Vagina (tissue), 2 donors: ENCODE results near the gene CAMKK1.

ENCODE experiments used
- POLR2A ChIP-seq, 2 donors: fragments of 450-650 bp; IDR thresholded peaks; one replicate each; pipeline ENCODE4 v1.6.1; 2017; ENCODE audit warnings: antibody characterized with exemption in 2 of 2, mild to moderate bottlenecking in 2 of 2, moderate library complexity in 2 of 2
- POLR2AphosphoS5 ChIP-seq, 2 donors: sonication (generic); formaldehyde crosslinking; IDR thresholded peaks; one replicate each; pipeline ENCODE4 v1.9.0; 2017; ENCODE audit warnings: antibody characterized with exemption in 2 of 2, mild to moderate bottlenecking in 2 of 2, low read depth in 1 of 2; ENCODE audit not compliant: insufficient read depth in 1 of 2
- TF ChIP-seq, protein P1 (sequence below), 3 experiments: fragments of 450-650 bp in 2 of 3; fragments of 200-600 bp in 1 of 3; sonication (generic) in 1 of 3; IDR thresholded peaks; one replicate each; pipeline ENCODE4 v1.5.1; 2017 to 2019; ENCODE audit warnings: antibody characterized with exemption in 3 of 3, mild to moderate bottlenecking in 2 of 3, moderate library complexity in 2 of 3

DNA sequence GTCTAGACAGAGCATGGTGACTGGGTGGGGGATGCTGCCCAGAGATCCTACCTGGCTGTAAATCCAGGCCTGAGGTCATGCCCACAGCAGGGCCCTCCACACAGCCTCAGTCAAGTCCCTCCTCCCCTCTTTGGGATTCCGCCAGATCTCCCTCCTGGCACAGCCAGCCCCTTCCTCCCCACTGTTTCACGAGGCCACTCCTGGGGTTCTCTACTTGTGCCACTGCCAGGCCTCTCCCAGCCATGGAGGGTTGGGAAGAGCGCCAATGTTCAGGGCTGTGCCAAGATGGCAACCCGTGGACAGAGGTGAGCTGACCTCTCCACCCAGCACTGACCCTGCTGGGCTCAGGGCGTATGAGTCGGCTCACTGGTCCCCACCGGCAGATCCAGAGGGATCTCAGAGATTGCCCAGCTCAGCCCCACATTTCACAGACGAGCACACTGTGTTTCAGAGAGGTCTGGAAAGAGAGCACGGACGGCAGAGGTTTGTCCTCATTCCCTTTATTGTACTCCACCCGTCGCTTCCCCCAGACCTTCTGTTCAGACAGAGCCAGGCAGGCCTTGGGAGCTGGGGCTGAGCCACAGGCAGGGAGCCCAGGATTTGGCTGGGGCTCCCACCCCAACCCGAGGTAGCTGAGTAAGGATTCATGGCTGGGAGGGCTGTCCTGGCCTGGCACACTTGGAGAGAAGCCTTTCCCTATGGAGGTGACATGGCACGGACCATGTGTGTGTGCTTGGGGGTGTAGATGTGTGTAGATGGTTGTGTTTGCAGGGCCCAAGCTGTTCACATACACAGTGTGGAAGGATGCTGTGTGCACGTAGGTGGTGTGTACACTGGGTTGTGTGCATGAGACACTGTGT is 3.5 kb upstream of the CAMKK1 start:
- TF ChIP-seq, protein P1, sequence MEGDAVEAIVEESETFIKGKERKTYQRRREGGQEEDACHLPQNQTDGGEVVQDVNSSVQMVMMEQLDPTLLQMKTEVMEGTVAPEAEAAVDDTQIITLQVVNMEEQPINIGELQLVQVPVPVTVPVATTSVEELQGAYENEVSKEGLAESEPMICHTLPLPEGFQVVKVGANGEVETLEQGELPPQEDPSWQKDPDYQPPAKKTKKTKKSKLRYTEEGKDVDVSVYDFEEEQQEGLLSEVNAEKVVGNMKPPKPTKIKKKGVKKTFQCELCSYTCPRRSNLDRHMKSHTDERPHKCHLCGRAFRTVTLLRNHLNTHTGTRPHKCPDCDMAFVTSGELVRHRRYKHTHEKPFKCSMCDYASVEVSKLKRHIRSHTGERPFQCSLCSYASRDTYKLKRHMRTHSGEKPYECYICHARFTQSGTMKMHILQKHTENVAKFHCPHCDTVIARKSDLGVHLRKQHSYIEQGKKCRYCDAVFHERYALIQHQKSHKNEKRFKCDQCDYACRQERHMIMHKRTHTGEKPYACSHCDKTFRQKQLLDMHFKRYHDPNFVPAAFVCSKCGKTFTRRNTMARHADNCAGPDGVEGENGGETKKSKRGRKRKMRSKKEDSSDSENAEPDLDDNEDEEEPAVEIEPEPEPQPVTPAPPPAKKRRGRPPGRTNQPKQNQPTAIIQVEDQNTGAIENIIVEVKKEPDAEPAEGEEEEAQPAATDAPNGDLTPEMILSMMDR (IDR thresholded peaks at IDR 0.05), result no peak
- TF ChIP-seq POLR2A (IDR thresholded peaks at IDR 0.05) (no peak), POLR2AphosphoS5 (IDR thresholded peaks at IDR 0.05; ENCODE audit: insufficient read depth in 1 of 2, low read depth in 1 of 2) (no peak)
